ENCODE results near the gene ATXN2. TPM values are rescaled to one million over a fixed set of nuclear protein-coding genes. Genes with fewer than 3 reads are reported as not detected.

Gene ATXN2
- total RNA-seq, 1 experiment from 2014 or later, result 72.9 TPM

DNA sequence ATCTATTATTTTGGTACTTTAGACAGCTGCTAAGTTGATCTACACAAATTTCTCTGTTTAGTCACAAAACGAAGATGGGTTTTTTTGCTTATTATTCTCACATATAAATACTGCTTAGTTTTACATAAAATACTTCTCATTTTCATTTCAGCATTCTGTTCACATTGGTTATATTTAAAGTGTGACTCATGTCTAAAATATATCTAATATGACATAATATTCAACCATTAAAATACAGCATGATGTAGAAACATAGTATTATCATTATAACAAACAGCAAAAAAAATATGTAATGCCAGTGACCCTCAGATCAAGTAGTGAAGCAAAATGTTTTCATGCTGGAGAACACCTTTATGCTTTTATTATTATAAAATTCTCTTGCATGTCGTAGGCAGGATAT lies 129.7 kb downstream of the ATXN2 start:
- Mint-ChIP-seq H3K36me3 (ENCODE audit: insufficient read depth in 1 of 3, low read depth in 3 of 3) (peaks cover 9 to 55% (median 51%) of the 10 kb centered on the region in 3 experiments; a peak in 6 of 7 replicates), H3K4me3 (no peak overlapping the region), H3K4me1 (no peaks in the 10 kb centered on the region), H3K27ac (no peak overlapping the region), H3K9me3 (no peaks in the 10 kb centered on the region), H3K27me3 (ENCODE audit: low read depth) (no peaks in the 10 kb centered on the region)
- Histone ChIP-seq H4K5ac (ENCODE audit: insufficient read length, low read depth, low read length) (no peak overlapping the region), H2BK15ac (ENCODE audit: low read depth, low read length) (no peak overlapping the region), H3K79me1 (ENCODE audit: insufficient read depth, low read depth, low read length, poor library complexity, severe bottlenecking) (no peaks in the 10 kb centered on the region), H2BK20ac (ENCODE audit: low read depth, low read length, poor library complexity, severe bottlenecking) (no peak overlapping the region), H3K23me2 (ENCODE audit: insufficient read length, low read depth, low read length, poor library complexity, severe bottlenecking) (no peaks in the 10 kb centered on the region), H3K27ac (ENCODE audit: insufficient read length, low read depth, low read length) (no peak overlapping the region), H3T11ph (ENCODE audit: low read length) (no peak overlapping the region), H3K27me3 (ENCODE audit: insufficient read depth, low read length) (no peaks in the 10 kb centered on the region), H2BK12ac (ENCODE audit: insufficient read length, low read depth, low read length) (no peak overlapping the region), H3K4me1 (ENCODE audit: insufficient read depth, low read length) (no peaks in the 10 kb centered on the region), H4K8ac (replicated peaks; ENCODE audit: insufficient read length, low read depth, low read length) (no peak overlapping the region), H3K56ac (ENCODE audit: insufficient read length, low read depth, low read length) (no peak overlapping the region), H3K79me2 (ENCODE audit: insufficient read depth, low read length) (no peaks in the 10 kb centered on the region), H3K4ac (ENCODE audit: low read depth, low read length) (no peak overlapping the region), H4K20me1 (ENCODE audit: control insufficient read depth, insufficient read depth, insufficient read length) (no peaks in the 10 kb centered on the region), H3K23ac (ENCODE audit: insufficient read length, low read depth, low read length) (no peak overlapping the region), H3K18ac (ENCODE audit: insufficient read length, low read depth, low read length) (no peak overlapping the region), H3K14ac (ENCODE audit: insufficient read depth, low read length) (no peak overlapping the region), H2BK5ac (ENCODE audit: insufficient read length, low read length) (no peak overlapping the region), H2BK120ac (ENCODE audit: low read depth, low read length, poor library complexity, severe bottlenecking) (no peak overlapping the region), H2AFZ (ENCODE audit: low read length) (no peak overlapping the region), H4K91ac (ENCODE audit: insufficient read length, low read depth, low read length) (no peak overlapping the region), H3K9ac (ENCODE audit: extremely low read depth, insufficient read length, low read length) (no peak overlapping the region), H3K9me3 (ENCODE audit: control insufficient read depth, low read depth, low read length) (no peaks in the 10 kb centered on the region), H3K4me2 (ENCODE audit: insufficient read depth, insufficient read length, low read length) (no peak overlapping the region), H2AK5ac (ENCODE audit: insufficient read length, low read length) (no peak overlapping the region)
- no CpG with 5 or more reads among the region's 2 CpGs for WGBS (ENCODE audit: extremely low coverage, insufficient read length, low lambda C conversion rate)
- TF ChIP-seq, protein P1, sequence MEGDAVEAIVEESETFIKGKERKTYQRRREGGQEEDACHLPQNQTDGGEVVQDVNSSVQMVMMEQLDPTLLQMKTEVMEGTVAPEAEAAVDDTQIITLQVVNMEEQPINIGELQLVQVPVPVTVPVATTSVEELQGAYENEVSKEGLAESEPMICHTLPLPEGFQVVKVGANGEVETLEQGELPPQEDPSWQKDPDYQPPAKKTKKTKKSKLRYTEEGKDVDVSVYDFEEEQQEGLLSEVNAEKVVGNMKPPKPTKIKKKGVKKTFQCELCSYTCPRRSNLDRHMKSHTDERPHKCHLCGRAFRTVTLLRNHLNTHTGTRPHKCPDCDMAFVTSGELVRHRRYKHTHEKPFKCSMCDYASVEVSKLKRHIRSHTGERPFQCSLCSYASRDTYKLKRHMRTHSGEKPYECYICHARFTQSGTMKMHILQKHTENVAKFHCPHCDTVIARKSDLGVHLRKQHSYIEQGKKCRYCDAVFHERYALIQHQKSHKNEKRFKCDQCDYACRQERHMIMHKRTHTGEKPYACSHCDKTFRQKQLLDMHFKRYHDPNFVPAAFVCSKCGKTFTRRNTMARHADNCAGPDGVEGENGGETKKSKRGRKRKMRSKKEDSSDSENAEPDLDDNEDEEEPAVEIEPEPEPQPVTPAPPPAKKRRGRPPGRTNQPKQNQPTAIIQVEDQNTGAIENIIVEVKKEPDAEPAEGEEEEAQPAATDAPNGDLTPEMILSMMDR (conservative IDR thresholded peaks at IDR 0.05), result no peak
- DNase-seq, result no peak

Measured in H9 (cell line).